ENCODE results near the gene FARP2. TPM values are rescaled to one million over a fixed set of nuclear protein-coding genes. Genes with fewer than 3 reads are reported as not detected.
A peak's percentile ranks its signal among the peaks of the same experiment; 100 is the strongest.
"Not testable (repeated sequence)": the region's sequence is repeated elsewhere in the genome, so short reads cannot be mapped to it uniquely, and the experiment has no call there.

Gene FARP2
- total RNA-seq, 1 donor = 41.3 TPM

GRCh38 chr2:241516520-241516965 lies 160.5 kb downstream of the FARP2 start:
- Histone ChIP-seq H3K27me3 (ENCODE audit: insufficient read depth, low read length) (peaks cover 15% of the 10 kb centered on the region), H3K79me2 (ENCODE audit: insufficient read depth, low read length) (no peaks in the 10 kb centered on the region), H2AFZ (ENCODE audit: low read length) (no peak overlapping the region), H3K9me3 (ENCODE audit: low read depth, low read length) (no peaks in the 10 kb centered on the region), H3K4me1 (ENCODE audit: insufficient read depth, low read length) (peaks cover 13% of the 10 kb centered on the region), H3K4me2 (ENCODE audit: insufficient read depth, low read length) (no peak overlapping the region), H3K4me3 (ENCODE audit: insufficient read depth, low read length) (no peak overlapping the region), H3K27ac (ENCODE audit: low read depth, low read length) (no peak overlapping the region), H4K20me1 (ENCODE audit: insufficient read depth, low read length) (no peaks in the 10 kb centered on the region), H3K36me3 (ENCODE audit: insufficient read depth, low read length) (no peaks in the 10 kb centered on the region)
- DNase-seq (ENCODE audit: insufficient read length, low spot score, missing footprints) = peak; percentile 41
- TF ChIP-seq CTCF (IDR thresholded peaks at IDR 0.05; ENCODE audit: extremely low read depth, low read depth, low read length) = no peak

DNA sequence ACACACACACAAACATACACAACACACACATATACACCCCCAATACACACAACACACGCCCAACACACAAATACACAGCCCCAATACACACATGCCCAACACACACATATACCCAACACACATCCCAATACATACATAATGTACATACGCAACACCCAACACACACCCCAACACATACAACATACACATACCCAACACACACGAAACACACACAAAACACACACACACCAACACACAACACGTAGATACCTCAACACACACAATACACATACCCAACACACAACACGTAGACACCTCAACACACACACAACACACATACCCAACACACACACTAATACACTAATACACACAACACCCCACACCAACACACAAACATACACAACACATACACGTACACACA lies 161.2 kb downstream of the FARP2 start:
- DNase-seq (ENCODE audit: insufficient read length, low spot score, missing footprints) = no peak
- peaks cover 13% of the 10 kb centered on the region for H3K4me1 ChIP-seq (ENCODE audit: insufficient read depth, low read length)
- no peak overlapping the region for H3K4me3 ChIP-seq (ENCODE audit: insufficient read depth, low read length)
- H2AFZ ChIP-seq (ENCODE audit: low read length) = no peak overlapping the region
- H3K79me2 ChIP-seq (ENCODE audit: insufficient read depth, low read length) = no peaks in the 10 kb centered on the region
- H3K36me3 ChIP-seq (ENCODE audit: insufficient read depth, low read length) = no peaks in the 10 kb centered on the region
- no peaks in the 10 kb centered on the region for H3K9me3 ChIP-seq (ENCODE audit: low read depth, low read length)
- no peaks in the 10 kb centered on the region for H4K20me1 ChIP-seq (ENCODE audit: insufficient read depth, low read length)
- no peak overlapping the region for H3K4me2 ChIP-seq (ENCODE audit: insufficient read depth, low read length)
- no peak for TF ChIP-seq CTCF (IDR thresholded peaks at IDR 0.05; ENCODE audit: extremely low read depth, low read depth, low read length)
- peaks cover 15% of the 10 kb centered on the region for H3K27me3 ChIP-seq (ENCODE audit: insufficient read depth, low read length)
- H3K27ac ChIP-seq (ENCODE audit: low read depth, low read length) = no peak overlapping the region

DNA sequence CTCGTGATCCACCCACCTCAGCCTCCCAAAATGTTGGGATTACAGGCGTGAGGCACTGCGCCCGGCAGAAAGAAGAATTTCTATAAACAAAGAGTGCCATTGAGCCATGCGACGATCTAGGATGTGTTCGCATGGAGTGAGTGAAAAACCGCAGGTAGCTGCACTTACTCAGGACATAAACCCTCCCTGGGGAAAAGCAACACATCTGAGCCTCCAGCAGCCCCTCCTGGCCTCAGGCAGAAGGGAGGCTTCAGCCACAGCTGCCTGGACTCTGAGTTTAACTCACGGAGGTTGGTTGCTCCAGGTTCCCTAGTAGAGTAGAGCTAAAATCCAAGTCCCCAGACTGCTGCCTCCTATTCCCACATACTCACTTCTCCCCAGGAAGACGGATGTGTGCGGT lies 163.6 kb downstream of the FARP2 start:
- no peak for TF ChIP-seq CTCF (IDR thresholded peaks at IDR 0.05; ENCODE audit: extremely low read depth, low read depth, low read length)
- peak; percentile 72 for DNase-seq (ENCODE audit: insufficient read length, low spot score, missing footprints)
- H3K4me2 ChIP-seq (ENCODE audit: insufficient read depth, low read length) = peak overlapping the region; percentile 56
- H3K27ac ChIP-seq (ENCODE audit: low read depth, low read length) = no peak overlapping the region
- no peaks in the 10 kb centered on the region for H3K36me3 ChIP-seq (ENCODE audit: insufficient read depth, low read length)
- H3K79me2 ChIP-seq (ENCODE audit: insufficient read depth, low read length) = no peaks in the 10 kb centered on the region
- H2AFZ ChIP-seq (ENCODE audit: low read length) = peak overlapping the region; percentile 69
- no peaks in the 10 kb centered on the region for H3K9me3 ChIP-seq (ENCODE audit: low read depth, low read length)
- H3K27me3 ChIP-seq (ENCODE audit: insufficient read depth, low read length) = peaks cover 15% of the 10 kb centered on the region
- peak overlapping the region; percentile 35 for H3K4me3 ChIP-seq (ENCODE audit: insufficient read depth, low read length)
- peaks cover 13% of the 10 kb centered on the region for H3K4me1 ChIP-seq (ENCODE audit: insufficient read depth, low read length)
- H4K20me1 ChIP-seq (ENCODE audit: insufficient read depth, low read length) = no peaks in the 10 kb centered on the region

DNA sequence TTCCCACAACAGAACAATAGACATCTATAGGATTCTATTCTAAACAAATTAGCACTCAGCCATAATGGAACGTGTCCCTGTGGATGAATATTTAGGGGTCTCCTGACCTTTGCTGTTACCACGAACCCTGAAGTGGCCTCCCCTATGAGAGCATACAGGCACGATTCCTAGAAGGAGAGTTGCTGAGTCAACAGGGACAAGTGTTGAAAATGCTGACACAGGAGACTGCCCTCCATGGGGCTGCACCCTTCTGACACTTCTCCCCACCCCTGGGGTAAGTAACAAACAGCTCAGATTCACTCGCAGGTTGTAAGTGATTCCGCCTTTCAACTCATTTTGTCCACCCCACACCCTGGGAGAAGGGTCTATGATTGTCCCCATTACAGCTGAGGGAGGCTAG lies 166.4 kb downstream of the FARP2 start:
- no peaks in the 10 kb centered on the region for H3K79me2 ChIP-seq (ENCODE audit: insufficient read depth, low read length)
- peaks cover 15% of the 10 kb centered on the region for H3K27me3 ChIP-seq (ENCODE audit: insufficient read depth, low read length)
- H3K4me3 ChIP-seq (ENCODE audit: insufficient read depth, low read length) = no peak overlapping the region
- no peak overlapping the region for H2AFZ ChIP-seq (ENCODE audit: low read length)
- no peak for TF ChIP-seq CTCF (IDR thresholded peaks at IDR 0.05; ENCODE audit: extremely low read depth, low read depth, low read length)
- no peaks in the 10 kb centered on the region for H4K20me1 ChIP-seq (ENCODE audit: insufficient read depth, low read length)
- H3K36me3 ChIP-seq (ENCODE audit: insufficient read depth, low read length) = no peaks in the 10 kb centered on the region
- H3K4me2 ChIP-seq (ENCODE audit: insufficient read depth, low read length) = no peak overlapping the region
- DNase-seq (ENCODE audit: insufficient read length, low spot score, missing footprints) = no peak
- no peaks in the 10 kb centered on the region for H3K9me3 ChIP-seq (ENCODE audit: low read depth, low read length)
- peaks cover 5% of the 10 kb centered on the region for H3K4me1 ChIP-seq (ENCODE audit: insufficient read depth, low read length)
- no peak overlapping the region for H3K27ac ChIP-seq (ENCODE audit: low read depth, low read length)

DNA sequence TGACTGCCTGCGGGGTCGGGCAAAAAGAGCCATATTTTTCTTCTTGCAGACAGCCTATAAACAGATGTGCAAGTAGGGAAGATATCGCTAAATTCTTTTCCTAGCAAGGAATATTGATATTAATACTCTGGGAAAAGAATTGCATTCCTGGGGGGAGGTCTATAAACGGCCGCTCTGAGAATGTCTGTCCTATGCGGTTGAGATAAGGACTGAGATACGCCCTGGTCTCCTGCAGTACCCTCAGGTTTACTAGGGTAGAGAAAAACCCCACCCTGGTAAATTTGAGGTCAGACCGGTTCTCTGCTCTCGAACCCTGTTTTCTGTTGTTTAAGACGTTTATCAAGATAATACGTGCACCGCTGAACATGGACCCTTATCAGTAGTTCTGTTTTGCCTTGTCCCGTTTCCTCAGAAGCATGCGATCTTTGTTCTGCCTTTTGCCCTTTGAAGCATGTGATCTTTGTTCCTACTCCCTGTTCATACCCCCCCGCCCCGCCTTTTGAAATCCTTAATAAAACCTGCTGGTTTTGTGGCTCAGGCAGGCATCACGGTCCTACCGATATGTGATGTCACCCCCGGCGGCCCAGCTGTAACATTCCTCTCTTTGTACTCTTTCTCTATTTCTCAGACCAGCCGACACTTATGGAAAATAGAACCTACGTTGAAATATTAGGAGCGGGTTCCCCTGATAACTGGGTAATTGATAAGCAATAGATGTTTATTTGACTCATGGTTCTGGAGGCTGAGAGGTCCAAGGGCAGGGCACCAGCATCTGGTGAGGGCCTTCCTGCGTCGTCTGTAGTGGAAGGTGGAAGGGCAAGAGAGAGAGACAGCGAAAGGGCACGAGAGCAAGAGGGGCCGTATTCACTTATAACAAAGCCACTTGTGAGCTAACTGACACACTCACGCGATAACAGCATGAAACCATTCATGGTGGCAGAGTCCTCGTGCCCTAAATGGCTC lies 170.0 kb downstream of the FARP2 start:
- H2AFZ ChIP-seq (ENCODE audit: low read length); H3K4me1 ChIP-seq (ENCODE audit: insufficient read depth, low read length); H3K4me3 ChIP-seq (ENCODE audit: insufficient read depth, low read length); H3K9me3 ChIP-seq (ENCODE audit: low read depth, low read length); H4K20me1 ChIP-seq (ENCODE audit: insufficient read depth, low read length); H3K27ac ChIP-seq (ENCODE audit: low read depth, low read length); DNase-seq (ENCODE audit: insufficient read length, low spot score, missing footprints); H3K27me3 ChIP-seq (ENCODE audit: insufficient read depth, low read length); H3K79me2 ChIP-seq (ENCODE audit: insufficient read depth, low read length); H3K4me2 ChIP-seq (ENCODE audit: insufficient read depth, low read length); H3K36me3 ChIP-seq (ENCODE audit: insufficient read depth, low read length): not testable (repeated sequence)
